Mucosa of descending colon (tissue), 3 donors: ENCODE measurements around the gene STRIP2. TPM values are rescaled to one million over a fixed set of nuclear protein-coding genes. Genes with fewer than 3 reads are reported as not detected.
"Not testable (repeated sequence)": the region's sequence is repeated elsewhere in the genome, so short reads cannot be mapped to it uniquely, and the experiment has no call there.

Experiments used
- ATAC-seq: fragments of 200-7000 bp; cut with Tn5 transposase; one replicate; pipeline ENCODE4 v1.9.1; 2020; ENCODE audit warnings: mild to moderate bottlenecking, moderate library complexity
- DNase-seq, 3 donors: peaks; one replicate each; pipeline ENCODE4 v3.0.0-alpha.2; 2020
- H3K36me3 ChIP-seq: fragments of 200-600 bp; one replicate; pipeline ENCODE4 v1.8.0; 2021; ENCODE audit warnings: low read depth, mild to moderate bottlenecking
- H3K4me1 ChIP-seq: fragments of 200-600 bp; one replicate; pipeline ENCODE4 v1.8.0; 2021; ENCODE audit warnings: low read depth, mild to moderate bottlenecking
- H3K4me3 ChIP-seq: fragments of 200-600 bp; one replicate; pipeline ENCODE4 v1.8.0; 2021; ENCODE audit warnings: mild to moderate bottlenecking
- H3K9me3 ChIP-seq: fragments of 200-600 bp; one replicate; pipeline ENCODE4 v1.8.0; 2021; ENCODE audit warnings: mild to moderate bottlenecking
- CTCF ChIP-seq: fragments of 200-600 bp; IDR thresholded peaks from one replicate; pipeline ENCODE4 v1.8.0; 2022; ENCODE audit warnings: antibody characterized with exemption, mild to moderate bottlenecking
- intact Hi-C, 2 donors: fragments of 100-400 bp; cut with DNase I in 1 of 2; cut with micrococcal nuclease in 1 of 2; formaldehyde crosslinking; loops; one replicate each; pipeline versions ENCODE4 v1.11.0 to v1.11.1; 2022; cut with DNase I, micrococcal nuclease
- total RNA-seq, 3 donors: library from RNA; stranded (reverse); fragmentation: NEBNext Ultra II Directional in 2 of 3; extraction: Animal tissue kit (Norgen Biotek cat#: 25700) in 2 of 3; gene quantifications; one replicate each; pipeline versions ENCODE4 v1.2.1 to v1.2.4, GENCODE V29; 2021 to 2023
- donor health status: DM: no; HTN: no; CAD: no; lungs with moderate emphysema.
- donor health status: DM: no; HTN: no; CAD: no.
- donor health status: DM: no; HTN: yes; CAD: no.

The STRIP2 gene
- total RNA-seq, 3 donors from 2014 or later: 0.09 to 1.3 (median 1.3) TPM

- no peaks in the 10 kb centered on the region for H3K4me1 ChIP-seq
- no peak for ATAC-seq
- TF ChIP-seq CTCF: no peak
- H3K9me3 ChIP-seq: no peaks in the 10 kb centered on the region
- no peaks in the 10 kb centered on the region for H3K36me3 ChIP-seq
- H3K4me3 ChIP-seq: no peak overlapping the region
- no peak for DNase-seq
- intact Hi-C loops: no loop called here
Measured at GRCh38 chr7:129480674-129481363, 46.6 kb downstream of the STRIP2 start.

DNA sequence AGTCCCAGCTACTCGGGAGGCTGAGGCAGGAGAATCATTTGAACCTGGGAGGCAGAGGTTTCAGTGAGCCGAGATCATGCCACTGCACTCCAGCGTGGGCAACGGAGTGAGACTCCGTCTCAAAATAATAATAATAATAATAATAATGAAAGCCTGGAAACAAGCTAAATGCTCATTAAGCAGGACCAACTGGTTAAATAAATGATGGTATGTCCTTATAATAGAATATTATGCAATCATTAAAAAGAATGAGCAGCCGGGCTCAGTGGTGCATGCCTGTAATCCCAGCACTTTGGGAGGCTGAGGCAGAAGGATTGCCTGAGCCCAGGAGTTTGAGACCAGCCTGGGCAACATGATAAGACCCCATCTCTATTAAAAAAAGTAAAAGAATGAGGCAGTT lies 47.1 kb downstream of the STRIP2 start:
- DNase-seq, H3K36me3 ChIP-seq, ATAC-seq, intact Hi-C loops, H3K4me3 ChIP-seq, H3K9me3 ChIP-seq, H3K4me1 ChIP-seq: not testable (repeated sequence)

DNA sequence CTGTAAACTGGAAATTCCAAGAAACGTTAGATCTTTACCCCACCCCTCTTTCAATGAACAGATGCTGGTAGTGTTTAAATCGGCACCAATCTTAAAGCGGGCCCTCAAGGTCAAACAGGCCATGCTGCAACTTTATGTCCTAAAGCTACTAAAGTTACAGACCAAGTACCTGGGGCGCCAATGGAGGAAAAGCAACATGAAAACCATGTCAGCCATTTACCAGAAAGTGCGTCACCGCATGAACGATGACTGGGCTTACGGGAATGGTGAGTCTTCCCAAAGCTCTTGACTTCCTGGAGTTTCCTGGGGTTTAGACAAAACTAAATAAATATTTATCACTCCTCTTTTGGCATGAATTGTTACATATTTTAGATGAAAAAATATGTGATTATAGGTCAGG lies 48.5 kb downstream of the STRIP2 start:
- no peaks in the 10 kb centered on the region for H3K9me3 ChIP-seq
- no peak overlapping the region for H3K4me3 ChIP-seq
- DNase-seq: no peak
- intact Hi-C loops: no loop called here
- no peak for ATAC-seq
- H3K36me3 ChIP-seq: no peaks in the 10 kb centered on the region
- no peak for TF ChIP-seq CTCF
- H3K4me1 ChIP-seq: no peaks in the 10 kb centered on the region

GRCh38 chr7:129489491-129489890 lies 55.3 kb downstream of the STRIP2 start:
- H3K4me3 ChIP-seq: no peak overlapping the region
- H3K4me1 ChIP-seq: no peaks in the 10 kb centered on the region
- no peaks in the 10 kb centered on the region for H3K9me3 ChIP-seq
- no peak for TF ChIP-seq CTCF
- no peak for DNase-seq
- ATAC-seq: no peak
- no peaks in the 10 kb centered on the region for H3K36me3 ChIP-seq
- intact Hi-C loops: no loop called here

DNA sequence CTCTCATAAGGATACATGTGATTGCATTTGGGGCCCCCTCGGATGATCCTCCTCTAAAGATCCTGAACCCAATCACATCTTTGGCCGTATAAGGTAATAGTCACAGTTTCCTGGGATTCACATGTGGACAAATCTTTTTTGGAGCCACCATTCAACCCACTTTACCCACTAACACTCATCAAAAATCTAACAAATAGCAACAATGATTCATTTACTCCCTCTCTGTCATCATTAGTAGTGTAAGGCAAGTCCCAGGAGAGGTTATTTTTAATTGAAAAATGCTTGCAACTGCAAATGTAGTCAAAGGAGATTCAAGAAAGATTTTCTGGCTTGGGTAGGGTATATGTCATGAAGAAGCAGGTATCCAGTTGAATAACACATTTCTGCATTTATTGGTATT lies 58.2 kb downstream of the STRIP2 start:
- no peak overlapping the region for H3K4me3 ChIP-seq
- TF ChIP-seq CTCF: no peak
- no peaks in the 10 kb centered on the region for H3K4me1 ChIP-seq
- no peaks in the 10 kb centered on the region for H3K9me3 ChIP-seq
- H3K36me3 ChIP-seq: no peaks in the 10 kb centered on the region
- no peak for DNase-seq
- ATAC-seq: no peak
- intact Hi-C loops: no loop called here

DNA sequence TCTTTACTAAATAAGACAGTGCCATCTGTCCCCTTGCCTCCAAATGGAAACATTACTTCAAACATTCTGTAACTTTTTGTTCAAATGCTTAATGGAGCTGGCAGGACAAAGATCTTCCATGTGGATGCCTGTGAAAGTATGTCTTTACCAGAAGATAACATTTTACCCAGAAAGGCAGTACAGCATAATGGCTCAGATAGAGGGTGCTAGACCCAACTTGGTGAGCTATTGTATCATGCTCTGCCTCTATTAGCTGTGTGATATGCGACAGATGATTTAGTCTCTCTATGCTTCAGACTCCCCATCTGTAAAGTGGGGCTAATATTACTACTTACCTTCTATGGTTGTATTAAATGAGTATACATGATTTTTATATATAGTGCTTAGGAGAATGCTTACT lies 59.3 kb downstream of the STRIP2 start:
- intact Hi-C loops: no loop called here
- Histone ChIP-seq H3K36me3 (no peaks in the 10 kb centered on the region), H3K4me3 (no peak overlapping the region), H3K4me1 (no peaks in the 10 kb centered on the region), H3K9me3 (no peaks in the 10 kb centered on the region)
- DNase-seq: no peak
- ATAC-seq: no peak
- TF ChIP-seq CTCF: no peak
